ENCODE results near the gene SSBP2.

DNA sequence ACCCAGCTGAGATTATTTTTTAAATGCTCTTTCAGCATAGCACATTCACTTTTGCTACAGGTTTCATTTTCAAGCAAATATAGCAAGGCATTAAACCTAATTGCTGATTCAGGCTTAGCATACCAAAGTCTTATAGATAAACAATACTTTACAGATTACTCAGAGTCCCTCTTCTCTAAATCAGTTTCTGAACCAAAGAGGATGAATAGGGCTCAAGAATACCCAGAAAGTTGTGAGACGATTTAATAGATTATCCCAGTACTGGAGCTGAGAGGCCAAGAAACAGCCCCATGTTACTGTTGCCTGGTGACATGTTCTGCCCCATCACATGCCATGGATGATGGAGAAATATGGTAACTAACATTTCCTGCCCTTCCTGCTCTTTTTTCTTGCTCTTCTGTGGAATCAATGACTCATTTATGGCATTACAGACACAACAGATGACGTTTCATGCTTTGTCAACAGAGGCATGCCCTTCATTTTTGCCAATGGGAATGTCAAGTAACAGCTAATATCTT lies 18.1 kb upstream of the SSBP2 start:
- TF ChIP-seq, protein P1, sequence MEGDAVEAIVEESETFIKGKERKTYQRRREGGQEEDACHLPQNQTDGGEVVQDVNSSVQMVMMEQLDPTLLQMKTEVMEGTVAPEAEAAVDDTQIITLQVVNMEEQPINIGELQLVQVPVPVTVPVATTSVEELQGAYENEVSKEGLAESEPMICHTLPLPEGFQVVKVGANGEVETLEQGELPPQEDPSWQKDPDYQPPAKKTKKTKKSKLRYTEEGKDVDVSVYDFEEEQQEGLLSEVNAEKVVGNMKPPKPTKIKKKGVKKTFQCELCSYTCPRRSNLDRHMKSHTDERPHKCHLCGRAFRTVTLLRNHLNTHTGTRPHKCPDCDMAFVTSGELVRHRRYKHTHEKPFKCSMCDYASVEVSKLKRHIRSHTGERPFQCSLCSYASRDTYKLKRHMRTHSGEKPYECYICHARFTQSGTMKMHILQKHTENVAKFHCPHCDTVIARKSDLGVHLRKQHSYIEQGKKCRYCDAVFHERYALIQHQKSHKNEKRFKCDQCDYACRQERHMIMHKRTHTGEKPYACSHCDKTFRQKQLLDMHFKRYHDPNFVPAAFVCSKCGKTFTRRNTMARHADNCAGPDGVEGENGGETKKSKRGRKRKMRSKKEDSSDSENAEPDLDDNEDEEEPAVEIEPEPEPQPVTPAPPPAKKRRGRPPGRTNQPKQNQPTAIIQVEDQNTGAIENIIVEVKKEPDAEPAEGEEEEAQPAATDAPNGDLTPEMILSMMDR (IDR thresholded peaks at IDR 0.05; ENCODE audit: insufficient read depth, low read length): no peak
- TF ChIP-seq POLR2AphosphoS5 (IDR thresholded peaks at IDR 0.05; ENCODE audit: low read depth): no peak
- TF ChIP-seq, protein P2, sequence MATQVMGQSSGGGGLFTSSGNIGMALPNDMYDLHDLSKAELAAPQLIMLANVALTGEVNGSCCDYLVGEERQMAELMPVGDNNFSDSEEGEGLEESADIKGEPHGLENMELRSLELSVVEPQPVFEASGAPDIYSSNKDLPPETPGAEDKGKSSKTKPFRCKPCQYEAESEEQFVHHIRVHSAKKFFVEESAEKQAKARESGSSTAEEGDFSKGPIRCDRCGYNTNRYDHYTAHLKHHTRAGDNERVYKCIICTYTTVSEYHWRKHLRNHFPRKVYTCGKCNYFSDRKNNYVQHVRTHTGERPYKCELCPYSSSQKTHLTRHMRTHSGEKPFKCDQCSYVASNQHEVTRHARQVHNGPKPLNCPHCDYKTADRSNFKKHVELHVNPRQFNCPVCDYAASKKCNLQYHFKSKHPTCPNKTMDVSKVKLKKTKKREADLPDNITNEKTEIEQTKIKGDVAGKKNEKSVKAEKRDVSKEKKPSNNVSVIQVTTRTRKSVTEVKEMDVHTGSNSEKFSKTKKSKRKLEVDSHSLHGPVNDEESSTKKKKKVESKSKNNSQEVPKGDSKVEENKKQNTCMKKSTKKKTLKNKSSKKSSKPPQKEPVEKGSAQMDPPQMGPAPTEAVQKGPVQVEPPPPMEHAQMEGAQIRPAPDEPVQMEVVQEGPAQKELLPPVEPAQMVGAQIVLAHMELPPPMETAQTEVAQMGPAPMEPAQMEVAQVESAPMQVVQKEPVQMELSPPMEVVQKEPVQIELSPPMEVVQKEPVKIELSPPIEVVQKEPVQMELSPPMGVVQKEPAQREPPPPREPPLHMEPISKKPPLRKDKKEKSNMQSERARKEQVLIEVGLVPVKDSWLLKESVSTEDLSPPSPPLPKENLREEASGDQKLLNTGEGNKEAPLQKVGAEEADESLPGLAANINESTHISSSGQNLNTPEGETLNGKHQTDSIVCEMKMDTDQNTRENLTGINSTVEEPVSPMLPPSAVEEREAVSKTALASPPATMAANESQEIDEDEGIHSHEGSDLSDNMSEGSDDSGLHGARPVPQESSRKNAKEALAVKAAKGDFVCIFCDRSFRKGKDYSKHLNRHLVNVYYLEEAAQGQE (IDR thresholded peaks at IDR 0.05; ENCODE audit: insufficient replicate concordance, low read depth): no peak
- no peak for TF ChIP-seq SPI1 (IDR thresholded peaks at IDR 0.05; ENCODE audit: borderline replicate concordance, low read depth)
- TF ChIP-seq GABPA (IDR thresholded peaks at IDR 0.05; ENCODE audit: low read depth): no peak

Measured in HL-60 (cell line).